HL-60 (cell line): ENCODE data around the gene IRS2.

ENCODE experiments used
- DNase-seq, 2 experiments: peaks; one replicate each; pipeline ENCODE4 v3.0.0-alpha.2; 2010 to 2020; ENCODE audit warnings: low read depth in 1 of 2, low spot score in 1 of 2
- H3K27ac ChIP-seq: fragments of 250-450 bp; sonication (Bioruptor Pico); replicated peaks from 2 replicates; pipeline ENCODE4 v1.5.1; 2020; ENCODE audit warnings: mild to moderate bottlenecking, moderate library complexity
- H3K27me3 ChIP-seq: fragments of 250-450 bp; sonication (Bioruptor Pico); 2 replicates; pipeline ENCODE4 v1.5.1; 2021; ENCODE audit warnings: mild to moderate bottlenecking, moderate library complexity; ENCODE audit not compliant: insufficient read depth, poor library complexity, severe bottlenecking
- H3K4me3 ChIP-seq: replicated peaks from 2 replicates; pipeline ENCODE4 v1.5.1; 2011; ENCODE audit warnings: mild to moderate bottlenecking, control low read depth, low read length; ENCODE audit not compliant: insufficient read depth
- GABPA ChIP-seq: IDR thresholded peaks from 2 replicates; pipeline ENCODE4 v1.6.1; 2012; ENCODE audit warnings: low read depth
- POLR2AphosphoS5 ChIP-seq: IDR thresholded peaks from 2 replicates; pipeline ENCODE4 v1.6.1; 2012; ENCODE audit warnings: low read depth
- SPI1 ChIP-seq: IDR thresholded peaks from 2 replicates; pipeline ENCODE4 v1.6.1; 2012; ENCODE audit warnings: low read depth, mild to moderate bottlenecking, borderline replicate concordance
- TF ChIP-seq, protein P1 (sequence below): IDR thresholded peaks from 2 replicates; pipeline ENCODE4 v1.6.1; 2012; ENCODE audit warnings: low read depth; ENCODE audit not compliant: insufficient replicate concordance
- TF ChIP-seq, protein P2 (sequence below): IDR thresholded peaks from one replicate; pipeline ENCODE4 v1.5.1; 2011; ENCODE audit warnings: low read length, control low read depth, inconsistent platforms; ENCODE audit not compliant: insufficient read depth

The IRS2 gene

DNA sequence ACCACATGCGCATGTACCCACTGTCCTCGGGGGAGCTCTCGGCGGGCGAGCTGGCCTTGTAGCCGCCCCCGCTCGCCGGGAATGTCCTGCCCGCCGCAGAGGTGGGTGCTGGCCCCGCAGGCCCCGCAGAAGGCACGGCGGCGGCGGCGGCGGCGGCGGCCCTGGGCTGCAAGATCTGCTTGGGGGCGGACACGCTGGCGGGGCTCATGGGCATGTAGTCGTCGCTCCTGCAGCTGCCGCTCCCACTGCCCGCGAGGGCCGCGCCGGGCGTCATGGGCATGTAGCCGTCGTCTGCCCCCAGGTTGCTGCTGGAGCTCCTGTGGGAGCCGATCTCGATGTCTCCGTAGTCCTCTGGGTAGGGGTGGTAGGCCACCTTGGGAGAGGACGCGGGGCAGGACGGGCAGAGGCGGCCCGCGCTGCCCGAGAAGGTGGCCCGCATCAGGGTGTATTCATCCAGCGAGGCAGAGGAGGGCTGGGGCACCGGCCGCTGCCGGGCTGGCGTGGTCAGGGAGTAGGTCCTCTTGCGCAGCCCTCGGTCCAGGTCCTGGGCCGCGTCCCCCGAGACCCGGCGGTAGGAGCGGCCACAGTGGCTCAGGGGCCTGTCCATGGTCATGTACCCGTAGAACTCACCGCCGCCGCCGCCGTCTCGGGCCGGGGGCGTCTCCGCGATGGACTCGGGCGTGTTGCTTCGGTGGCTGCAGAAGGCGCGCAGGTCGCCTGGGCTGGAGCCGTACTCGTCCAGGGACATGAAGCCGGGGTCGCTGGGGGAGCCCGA is 2.4 kb downstream of the IRS2 start:
- peak overlapping the region; percentile 18; the same call in 1 of the 2 replicates for H3K27ac ChIP-seq
- H3K4me3 ChIP-seq = peak overlapping the region; percentile 45
- DNase-seq = no peak

DNA sequence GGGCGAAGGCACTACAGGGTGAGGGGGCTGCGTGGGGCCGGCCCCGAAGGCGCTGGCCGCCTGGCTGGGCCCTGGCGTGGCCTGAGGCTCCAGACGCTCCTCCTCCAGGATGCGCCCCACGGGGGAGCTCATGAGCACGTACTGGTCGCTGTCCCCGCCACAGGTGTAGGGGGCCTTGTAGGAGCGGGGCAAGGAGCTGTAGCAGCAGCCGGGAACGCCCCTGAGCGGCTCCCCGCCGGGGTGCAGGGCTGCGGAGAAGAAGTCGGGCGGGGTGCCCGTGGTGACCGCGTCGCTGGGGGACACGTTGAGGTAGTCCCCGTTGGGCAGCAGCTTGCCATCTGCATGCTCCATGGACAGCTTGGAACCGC is 3.0 kb downstream of the IRS2 start:
- H3K4me3 ChIP-seq = peak overlapping the region; percentile 18; the same call in 1 of the 2 replicates
- H3K27me3 ChIP-seq = no peaks in the 10 kb centered on the region
- H3K27ac ChIP-seq = no peak overlapping the region
- TF ChIP-seq, protein P1, sequence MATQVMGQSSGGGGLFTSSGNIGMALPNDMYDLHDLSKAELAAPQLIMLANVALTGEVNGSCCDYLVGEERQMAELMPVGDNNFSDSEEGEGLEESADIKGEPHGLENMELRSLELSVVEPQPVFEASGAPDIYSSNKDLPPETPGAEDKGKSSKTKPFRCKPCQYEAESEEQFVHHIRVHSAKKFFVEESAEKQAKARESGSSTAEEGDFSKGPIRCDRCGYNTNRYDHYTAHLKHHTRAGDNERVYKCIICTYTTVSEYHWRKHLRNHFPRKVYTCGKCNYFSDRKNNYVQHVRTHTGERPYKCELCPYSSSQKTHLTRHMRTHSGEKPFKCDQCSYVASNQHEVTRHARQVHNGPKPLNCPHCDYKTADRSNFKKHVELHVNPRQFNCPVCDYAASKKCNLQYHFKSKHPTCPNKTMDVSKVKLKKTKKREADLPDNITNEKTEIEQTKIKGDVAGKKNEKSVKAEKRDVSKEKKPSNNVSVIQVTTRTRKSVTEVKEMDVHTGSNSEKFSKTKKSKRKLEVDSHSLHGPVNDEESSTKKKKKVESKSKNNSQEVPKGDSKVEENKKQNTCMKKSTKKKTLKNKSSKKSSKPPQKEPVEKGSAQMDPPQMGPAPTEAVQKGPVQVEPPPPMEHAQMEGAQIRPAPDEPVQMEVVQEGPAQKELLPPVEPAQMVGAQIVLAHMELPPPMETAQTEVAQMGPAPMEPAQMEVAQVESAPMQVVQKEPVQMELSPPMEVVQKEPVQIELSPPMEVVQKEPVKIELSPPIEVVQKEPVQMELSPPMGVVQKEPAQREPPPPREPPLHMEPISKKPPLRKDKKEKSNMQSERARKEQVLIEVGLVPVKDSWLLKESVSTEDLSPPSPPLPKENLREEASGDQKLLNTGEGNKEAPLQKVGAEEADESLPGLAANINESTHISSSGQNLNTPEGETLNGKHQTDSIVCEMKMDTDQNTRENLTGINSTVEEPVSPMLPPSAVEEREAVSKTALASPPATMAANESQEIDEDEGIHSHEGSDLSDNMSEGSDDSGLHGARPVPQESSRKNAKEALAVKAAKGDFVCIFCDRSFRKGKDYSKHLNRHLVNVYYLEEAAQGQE = no peak
- TF ChIP-seq POLR2AphosphoS5 = no peak; the same call in 1 of the 2 replicates
- TF ChIP-seq, protein P2, sequence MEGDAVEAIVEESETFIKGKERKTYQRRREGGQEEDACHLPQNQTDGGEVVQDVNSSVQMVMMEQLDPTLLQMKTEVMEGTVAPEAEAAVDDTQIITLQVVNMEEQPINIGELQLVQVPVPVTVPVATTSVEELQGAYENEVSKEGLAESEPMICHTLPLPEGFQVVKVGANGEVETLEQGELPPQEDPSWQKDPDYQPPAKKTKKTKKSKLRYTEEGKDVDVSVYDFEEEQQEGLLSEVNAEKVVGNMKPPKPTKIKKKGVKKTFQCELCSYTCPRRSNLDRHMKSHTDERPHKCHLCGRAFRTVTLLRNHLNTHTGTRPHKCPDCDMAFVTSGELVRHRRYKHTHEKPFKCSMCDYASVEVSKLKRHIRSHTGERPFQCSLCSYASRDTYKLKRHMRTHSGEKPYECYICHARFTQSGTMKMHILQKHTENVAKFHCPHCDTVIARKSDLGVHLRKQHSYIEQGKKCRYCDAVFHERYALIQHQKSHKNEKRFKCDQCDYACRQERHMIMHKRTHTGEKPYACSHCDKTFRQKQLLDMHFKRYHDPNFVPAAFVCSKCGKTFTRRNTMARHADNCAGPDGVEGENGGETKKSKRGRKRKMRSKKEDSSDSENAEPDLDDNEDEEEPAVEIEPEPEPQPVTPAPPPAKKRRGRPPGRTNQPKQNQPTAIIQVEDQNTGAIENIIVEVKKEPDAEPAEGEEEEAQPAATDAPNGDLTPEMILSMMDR = no peak
- TF ChIP-seq GABPA = no peak
- TF ChIP-seq SPI1 = no peak
- no peak for DNase-seq

More for the DNA sequence above, 2.4 kb downstream of the IRS2 start:
- H3K27me3 ChIP-seq = no peaks in the 10 kb centered on the region
- TF ChIP-seq GABPA = no peak
- TF ChIP-seq, protein P1 = no peak
- TF ChIP-seq, protein P2 = no peak
- TF ChIP-seq POLR2AphosphoS5 = no peak
- no peak for TF ChIP-seq SPI1

DNA sequence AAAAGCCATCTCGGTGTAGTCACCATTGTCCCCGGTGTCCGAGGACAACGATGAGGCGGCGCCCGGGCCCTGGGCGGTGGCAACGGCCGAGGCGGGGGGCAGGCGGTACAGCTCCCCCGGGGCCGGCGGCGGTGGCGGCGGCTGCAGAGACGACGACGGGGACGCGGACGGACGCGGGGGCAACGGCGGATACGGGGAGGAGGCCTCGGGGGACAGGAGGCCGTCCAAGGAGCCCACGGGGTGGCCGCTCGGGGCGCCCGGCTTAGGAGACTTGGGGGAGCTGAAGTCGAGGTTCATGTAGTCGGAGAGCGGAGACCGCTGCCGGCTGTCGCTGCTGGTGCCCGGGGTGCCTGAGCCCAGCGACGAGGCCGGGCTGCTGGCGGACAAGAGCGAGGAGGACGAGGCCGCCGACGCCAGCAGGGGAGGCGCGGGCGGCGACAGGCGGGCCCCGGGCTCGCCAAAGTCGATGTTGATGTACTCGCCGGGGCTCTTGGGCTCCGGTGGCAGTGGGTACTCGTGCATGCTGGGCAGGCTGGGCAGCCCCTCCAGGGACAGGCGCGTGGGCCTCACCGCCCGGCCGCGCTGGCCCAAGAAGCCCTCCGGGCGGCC is 3.5 kb downstream of the IRS2 start:
- TF ChIP-seq, protein P2 = no peak
- TF ChIP-seq GABPA (no peak), SPI1 (no peak), POLR2AphosphoS5 (no peak)
- TF ChIP-seq, protein P1 = no peak
- Histone ChIP-seq H3K4me3 (peak overlapping the region; percentile 60), H3K27me3 (no peaks in the 10 kb centered on the region), H3K27ac (no peak overlapping the region)
- DNase-seq = no peak
